SW 1271 (cell line): Measurements from ENCODE around the gene KL.

Experiments
- DNase-seq, 2 experiments: peaks; one replicate each; lab custom pipeline; 2025; lab: John Stamatoyannopoulos, UW

KL gene

DNA sequence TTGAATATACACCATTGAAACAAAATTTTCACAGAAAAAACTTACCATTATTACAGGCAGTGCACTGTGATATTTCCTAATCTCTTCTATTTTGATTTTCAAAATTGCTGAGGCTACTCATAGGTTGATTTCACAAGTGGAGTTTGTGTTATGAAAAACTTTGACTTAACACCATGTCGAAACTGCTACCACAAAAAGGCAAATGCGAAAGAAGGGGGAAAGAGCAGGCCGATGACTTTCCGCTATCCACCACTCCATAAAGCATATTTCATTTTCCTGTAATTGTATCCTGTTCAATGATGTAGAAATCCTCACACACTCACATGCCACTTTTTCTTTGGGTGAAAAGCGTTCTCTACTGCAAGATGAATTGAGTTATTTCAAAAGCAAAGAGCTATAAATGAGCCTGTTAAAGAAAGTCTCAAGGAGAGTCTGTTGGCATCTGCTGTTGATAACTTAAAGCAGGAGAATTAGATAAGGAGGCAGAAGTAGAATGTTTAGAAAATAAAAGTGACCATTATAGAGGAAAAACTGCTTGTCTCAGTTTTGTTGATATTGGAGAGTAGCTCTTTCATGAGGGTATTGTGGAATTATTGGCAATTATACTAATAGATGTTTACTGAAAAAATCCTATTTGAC is 18.8 kb downstream of the KL start:
- no peak for DNase-seq

DNA sequence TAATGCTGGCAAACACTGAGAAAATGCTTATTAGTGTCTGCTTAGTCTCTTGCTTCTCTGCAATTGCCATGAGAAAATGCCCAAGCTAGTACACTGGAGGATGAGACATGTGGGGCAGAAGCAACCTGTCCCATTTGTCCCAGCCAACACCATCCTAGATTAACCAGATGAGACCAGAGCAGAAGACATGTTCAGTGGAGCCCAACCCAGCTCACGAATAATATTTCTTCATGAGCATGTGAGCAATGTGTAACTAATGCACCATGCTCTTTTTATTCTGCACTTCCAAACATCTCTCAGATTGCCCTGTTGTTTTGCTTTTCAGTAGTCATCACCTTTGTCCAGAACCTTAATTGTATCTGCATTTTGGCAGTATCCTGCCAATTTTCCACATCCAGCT is 21.4 kb downstream of the KL start:
- DNase-seq = no peak

DNA sequence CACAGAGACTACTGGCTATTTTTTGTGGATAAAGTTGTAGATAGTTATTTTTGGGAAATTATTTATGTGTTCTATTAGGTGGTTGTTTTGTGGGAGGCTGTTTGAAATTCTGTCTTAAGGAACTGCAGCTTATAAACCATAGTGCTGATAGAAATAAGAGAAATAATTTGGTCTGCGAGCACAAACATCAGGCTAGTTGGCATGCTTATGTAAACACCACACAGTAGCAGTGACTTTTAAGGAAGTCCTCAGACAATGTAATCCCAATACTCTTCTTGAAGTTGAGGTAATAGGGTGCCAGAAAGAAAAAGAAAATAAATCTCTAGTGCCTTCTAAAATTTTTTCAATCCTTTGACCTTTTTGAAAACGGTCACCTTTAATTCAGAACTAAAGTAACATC is 23.9 kb downstream of the KL start:
- no peak for DNase-seq

DNA sequence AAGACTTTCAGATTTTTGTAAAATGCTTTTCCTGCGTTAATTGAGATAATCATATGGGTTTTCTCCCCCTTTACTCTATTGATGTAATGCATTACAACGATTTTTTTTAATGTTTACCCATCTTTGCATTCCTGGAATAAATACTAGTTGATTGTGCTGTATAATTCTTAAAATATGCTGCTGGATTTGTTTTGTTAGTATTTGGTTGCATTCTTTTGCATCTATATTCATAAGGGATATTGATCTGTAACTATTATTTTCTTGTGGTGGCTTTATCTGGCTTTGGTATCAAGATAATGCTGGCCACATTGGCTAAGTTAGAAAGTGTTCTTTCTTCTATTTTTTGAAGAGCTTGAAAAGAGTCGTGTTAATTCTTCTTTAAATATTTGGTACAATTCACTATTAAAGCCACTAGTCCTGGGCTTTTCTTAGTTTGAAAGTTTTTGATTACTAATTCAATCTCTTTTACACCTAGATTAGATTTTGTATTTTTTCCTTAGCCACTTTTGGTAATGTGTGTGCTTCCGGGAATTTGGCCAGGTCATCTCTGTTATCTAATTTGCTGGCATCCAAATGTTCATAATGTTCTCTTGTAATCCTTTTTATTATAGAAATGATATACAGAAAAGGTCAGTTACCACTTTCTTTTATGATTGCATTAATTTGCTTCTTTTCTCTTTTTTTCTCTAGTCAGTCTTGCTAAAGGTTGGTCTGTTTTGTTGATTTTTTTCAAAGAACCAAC is 29.8 kb downstream of the KL start:
- DNase-seq = no peak

DNA sequence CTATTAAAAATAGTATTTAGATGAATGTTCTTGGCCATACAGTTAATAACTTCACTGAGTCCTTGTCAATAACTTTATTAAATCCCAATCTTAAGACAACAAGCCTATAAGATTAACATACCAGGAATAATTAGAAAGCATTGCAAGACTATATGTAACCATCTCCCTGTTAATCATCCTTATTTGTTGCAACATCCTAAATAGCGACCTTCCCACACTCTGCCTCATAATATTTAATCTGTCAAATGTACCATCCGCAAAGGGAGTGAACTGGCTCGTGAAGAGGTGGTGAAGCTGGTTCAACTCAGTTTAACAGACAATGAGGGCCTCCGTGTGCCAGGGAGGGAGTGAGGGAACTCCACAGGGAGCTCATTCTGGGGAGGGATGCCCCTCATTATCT is 33.9 kb downstream of the KL start:
- DNase-seq = no peak

DNA sequence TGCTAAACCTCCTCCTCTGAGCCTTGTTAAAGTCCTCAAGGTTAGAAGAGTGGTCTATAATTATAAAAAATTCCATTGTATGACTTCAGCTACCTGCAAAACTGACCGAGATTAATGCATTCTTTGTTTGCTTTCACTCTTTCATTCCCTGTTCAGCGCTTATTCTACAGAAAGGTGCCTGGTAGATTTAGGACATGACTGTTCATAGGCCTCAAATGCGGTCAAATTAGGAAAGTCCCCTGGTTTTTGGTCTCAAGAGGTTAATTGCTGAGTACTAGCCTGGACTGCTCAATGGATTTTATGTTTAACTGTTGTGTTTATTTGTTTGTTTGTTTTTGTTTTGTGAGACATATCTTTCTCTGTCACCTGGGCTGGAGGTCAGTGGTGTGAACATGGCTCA is 35.4 kb downstream of the KL start:
- DNase-seq = no peak

DNA sequence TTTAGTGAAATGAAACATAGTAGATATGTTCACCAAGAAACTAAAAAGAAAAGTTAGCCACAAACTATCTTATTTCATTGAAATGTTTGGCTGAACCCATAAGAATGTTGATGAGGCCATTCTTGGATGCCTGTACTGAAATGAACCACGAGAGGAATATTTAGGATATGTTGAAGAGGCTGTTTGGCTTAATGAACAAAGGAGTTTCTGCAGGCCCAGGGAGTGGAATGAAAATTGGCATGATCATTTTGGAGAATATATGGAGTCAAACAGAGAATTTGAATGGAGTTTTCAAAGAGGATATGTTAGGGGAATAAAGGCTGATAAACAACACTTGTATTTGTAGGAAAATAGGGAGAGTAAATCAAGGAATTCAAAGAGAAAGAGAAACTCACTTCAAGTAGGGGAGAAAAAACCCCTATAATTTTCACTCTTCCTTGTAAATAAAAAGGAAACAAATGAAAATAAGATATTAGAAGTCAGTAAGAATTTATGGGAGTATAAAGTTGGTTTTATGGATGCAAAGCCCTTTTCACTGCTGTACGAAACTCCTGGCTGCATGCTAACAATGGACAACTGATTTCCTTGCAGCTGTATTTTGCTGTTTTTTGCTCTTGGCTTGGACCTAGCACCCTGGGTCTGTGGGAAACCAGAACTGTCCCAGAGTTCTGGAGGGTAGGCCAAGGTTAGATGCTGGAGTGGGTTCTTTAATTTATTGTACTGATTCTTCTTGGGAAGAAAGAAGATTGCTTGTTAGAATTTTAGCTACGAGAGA is 36.5 kb downstream of the KL start:
- no peak for DNase-seq

DNA sequence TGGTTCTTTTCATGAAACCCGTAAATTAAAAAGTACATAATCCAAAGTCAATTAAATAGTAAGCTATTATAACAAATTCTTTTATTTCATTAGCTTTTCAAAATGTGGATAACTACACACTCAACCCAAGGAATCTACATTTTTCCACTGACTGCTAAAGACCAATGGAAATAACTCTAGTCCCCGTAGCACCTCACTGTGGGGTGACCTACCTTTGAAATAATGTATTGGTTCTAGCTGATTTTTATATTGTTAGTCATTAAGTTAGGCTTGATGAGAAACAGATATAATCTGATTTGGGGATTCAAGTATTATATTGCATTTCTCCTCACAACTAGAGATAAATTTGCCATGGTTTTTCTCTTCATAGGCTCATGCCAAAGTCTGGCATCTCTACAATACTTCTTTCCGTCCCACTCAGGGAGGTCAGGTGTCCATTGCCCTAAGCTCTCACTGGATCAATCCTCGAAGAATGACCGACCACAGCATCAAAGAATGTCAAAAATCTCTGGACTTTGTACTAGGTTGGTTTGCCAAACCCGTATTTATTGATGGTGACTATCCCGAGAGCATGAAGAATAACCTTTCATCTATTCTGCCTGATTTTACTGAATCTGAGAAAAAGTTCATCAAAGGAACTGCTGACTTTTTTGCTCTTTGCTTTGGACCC is 37.3 kb downstream of the KL start:
- DNase-seq = no peak

DNA sequence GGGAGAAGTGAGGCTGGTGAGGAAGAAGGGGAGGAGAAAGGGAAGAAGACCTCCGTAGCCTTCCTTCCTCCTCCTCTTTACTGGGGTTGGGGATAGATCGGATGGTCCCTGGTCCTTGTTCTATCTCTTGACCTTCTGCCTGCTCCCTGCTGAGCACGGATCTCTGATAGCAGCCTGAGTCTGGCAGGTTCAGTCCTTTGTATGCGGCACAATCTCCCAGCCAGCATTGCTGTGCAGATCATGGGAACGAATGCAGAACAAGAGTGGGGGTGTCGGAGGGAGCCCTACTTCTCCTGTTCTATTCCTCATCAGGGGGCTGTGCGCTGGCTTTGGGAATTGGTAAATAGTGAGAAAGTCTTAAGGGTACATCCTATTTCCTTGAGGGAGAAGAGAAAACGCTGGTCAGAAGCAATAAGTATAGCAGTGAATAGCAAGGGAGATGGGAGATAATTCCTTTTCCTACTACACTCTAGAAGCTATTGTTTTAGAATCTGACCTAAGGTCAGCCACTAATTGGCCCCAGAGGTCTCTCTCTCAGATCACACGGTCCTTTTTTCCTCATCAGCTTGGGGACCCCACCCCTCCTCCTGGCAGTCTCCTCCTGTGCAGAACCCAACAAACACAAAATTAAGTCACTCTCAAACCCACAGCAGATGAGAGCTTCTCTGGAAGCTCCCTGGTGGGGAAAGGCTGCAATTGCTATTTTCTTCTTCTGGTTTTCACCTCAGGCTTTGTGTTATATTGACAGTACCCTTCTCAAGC is 41.0 kb downstream of the KL start:
- peak in 1 of 2 experiments; percentile 13 for DNase-seq

DNA sequence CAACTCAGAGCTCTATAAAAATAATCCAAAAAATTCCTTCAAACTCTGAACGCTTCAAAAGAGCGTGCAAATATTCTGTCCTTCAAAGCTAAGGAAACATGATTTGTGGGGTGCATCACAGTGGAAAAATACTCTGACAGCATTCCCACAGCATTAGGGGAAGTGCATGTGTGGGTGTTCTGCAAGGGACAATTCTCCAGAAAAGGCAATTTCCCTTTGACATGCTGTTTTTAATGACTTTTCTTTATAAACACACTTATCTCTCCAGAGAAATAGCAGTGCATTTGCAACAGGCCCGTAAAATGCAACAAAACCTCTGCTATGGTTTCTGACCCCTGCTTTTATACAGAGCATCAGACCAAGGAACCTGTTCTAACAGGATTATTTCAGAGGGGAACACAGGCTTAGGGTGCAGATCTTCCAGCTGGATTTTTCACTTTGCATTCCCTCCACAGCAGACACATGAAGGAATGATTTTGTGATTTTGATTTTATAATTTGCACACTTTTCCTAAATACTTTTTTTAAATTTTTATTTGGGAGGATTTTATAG is 42.6 kb downstream of the KL start:
- DNase-seq = no peak

DNA sequence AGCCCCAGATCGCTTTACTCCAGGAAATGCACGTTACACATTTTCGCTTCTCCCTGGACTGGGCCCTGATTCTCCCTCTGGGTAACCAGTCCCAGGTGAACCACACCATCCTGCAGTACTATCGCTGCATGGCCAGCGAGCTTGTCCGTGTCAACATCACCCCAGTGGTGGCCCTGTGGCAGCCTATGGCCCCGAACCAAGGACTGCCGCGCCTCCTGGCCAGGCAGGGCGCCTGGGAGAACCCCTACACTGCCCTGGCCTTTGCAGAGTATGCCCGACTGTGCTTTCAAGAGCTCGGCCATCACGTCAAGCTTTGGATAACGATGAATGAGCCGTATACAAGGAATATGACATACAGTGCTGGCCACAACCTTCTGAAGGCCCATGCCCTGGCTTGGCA is 44.6 kb downstream of the KL start:
- no peak for DNase-seq

DNA sequence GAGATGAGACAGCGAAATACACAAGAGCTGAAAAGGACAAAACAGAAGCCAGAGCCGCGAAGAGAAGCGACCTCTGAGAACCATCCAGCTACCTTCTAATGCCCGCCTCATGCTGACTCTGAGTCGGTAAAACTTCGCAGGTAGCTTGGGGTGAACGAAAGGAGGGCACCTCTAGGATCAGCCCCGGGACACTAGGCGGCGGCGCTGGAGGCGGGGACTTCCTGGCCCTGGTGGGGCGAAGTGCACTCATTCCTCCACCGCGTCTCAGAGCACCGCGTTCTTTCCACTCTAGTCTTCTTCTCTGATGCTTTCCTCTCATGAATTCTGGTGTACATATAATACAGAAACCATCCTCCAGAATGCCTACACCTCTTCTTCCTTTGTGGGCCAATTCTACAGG is 50.1 kb downstream of the KL start:
- DNase-seq = no peak

DNA sequence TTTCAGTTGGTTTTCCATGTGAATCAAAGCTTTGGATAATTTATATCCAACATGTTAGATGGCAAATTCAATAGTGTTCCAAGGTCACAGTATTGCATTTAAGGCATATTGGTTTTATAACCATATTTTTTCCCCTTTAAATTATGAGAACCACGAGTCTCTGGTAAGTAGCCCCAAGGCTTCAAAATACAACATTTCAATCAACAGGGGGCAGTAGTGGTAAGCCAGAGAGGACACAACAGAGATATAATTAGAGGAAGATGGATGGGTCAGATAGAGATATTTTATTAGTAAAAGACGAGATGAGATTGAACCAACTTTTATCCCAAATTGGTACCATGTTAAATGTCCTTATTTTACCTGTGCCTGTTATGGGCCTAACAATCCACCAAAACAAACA is 53.1 kb downstream of the KL start:
- no peak for DNase-seq

DNA sequence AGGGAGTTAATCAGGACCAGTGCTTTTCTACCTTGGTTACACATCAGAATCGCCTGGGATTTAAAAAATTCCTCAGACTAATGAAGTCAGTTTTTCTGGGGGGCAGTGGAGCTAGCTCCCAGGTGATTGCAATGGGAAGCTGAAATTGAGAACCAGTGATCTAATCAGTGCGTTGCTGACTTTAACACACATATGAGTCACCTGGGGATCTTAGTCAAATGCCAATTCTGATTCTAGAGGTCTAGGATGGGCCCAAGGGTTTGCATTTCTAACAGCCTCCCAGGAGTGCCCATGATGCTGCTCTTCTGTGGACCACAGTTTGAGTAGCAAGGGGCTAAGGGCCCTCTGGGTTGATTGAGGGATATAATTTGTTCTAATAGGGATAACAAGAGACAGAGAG is 54.5 kb downstream of the KL start:
- no peak for DNase-seq

DNA sequence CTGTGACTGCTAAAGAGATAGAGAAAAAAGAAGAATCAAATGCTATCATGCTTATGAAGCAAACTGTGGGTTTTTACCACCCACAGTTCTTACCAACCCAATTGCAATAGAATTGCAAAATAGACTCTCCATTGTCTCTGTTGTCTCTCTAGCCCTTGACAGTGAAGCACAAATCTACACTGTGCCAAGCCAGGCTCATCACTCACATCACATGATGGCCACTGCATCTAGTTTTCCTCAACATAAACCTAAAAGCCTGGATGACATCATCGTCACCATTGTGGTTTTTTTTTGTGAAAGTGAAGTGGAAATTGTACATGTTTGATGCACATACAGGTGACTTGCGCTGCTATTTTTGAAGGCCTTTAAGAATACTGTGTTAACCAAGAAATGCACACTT is 56.1 kb downstream of the KL start:
- no peak for DNase-seq

DNA sequence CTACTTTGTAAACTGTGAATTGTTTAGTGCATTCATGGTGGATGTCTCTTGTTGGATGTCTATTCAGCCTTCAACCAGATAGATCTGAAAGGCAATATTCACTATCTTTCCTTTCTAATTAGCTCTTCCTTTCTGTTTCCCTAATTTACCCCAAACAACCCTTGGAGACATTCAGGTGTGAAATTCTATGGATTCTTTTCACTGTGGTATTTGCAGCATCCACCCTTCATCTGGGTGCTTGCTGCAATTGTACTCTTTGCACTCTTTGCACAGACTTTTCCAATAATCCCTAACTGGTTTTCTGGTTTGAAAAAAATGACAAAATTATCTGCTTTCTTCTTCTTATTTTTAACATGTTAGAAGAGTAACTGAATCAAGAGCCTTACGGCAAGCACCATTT is 56.5 kb downstream of the KL start:
- no peak for DNase-seq

DNA sequence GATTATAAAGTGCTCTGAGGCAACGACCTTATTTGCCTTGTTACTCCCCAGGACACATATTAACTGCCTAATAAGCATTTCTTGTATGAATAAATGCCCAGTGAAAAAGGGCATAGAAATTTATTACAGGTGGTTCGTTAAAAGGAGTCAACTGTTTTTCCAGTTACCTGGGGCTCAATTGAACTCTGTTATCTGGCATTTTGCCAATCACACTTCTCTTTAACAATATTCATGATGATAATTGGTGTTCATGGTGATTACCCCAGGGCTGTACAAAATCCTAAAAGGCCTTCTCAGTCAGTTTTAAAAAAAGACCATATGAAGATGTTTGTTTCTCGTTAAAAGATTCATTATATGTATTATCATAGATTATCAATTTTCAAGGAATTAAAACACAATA is 57.1 kb downstream of the KL start:
- no peak for DNase-seq

DNA sequence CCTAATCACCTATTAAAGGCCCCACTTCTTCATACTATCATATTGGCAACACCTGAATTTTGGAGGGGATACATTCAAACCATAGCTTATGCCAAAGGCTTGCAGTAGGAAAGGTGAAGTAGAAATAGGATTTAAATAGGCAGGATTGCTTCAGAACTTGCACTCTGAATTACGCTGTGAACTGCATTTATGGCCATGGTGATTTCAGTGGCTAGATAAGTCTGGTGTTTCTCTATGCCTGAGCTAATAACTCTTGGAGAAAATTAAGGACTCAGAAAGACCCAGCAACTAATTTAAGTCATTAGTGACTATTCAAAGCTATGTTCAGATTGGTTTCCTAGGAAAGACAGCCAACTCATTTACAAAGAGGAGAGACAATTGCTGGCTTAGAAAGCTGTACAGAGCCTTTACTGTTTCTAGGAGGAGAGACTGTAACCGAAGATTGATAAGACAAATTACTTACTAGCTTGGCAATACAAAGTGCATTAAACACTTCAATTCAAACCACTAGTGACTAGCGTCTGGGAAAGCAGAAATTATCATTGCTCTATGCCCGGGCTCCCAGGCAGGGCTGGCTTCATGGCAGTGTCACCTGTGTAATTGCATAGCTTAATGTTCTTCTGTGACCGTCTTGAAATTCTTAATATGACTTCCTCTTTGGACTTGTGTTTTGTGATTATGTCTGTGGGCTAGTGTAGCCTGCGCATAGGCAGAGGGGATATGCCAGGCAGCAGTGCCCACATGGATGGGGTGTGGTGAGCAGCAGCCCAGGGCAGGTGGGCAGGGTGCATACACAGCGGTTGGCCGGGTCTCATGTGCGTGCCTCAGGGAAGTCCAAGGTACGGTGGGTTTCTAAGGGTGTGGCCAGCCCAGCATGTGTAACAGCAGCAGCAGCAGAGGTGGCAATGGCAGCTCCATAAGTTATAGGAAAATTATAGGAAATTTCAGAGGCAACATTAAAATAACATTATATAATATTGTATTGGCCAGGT is 60.1 kb downstream of the KL start:
- DNase-seq = no peak

DNA sequence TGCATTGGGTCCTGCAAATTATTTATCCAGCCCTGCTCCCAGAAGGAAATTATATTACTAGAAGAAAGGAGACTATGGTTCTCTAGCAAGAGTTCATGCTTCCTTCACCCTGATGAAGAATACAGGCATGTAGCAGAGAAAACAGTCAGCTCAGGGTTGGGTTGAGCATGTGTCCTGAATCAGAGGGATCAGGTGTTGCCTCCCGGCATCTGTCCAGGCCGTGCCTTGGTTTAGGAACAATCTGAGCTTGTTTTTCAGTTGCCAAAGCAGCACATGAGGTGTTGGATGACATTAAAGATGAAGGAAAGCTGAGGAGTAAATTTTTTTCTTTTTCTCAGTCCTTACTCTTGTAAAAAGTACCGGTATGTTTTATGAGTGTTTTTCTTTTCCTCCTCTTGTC is 62.0 kb downstream of the KL start:
- DNase-seq = no peak

DNA sequence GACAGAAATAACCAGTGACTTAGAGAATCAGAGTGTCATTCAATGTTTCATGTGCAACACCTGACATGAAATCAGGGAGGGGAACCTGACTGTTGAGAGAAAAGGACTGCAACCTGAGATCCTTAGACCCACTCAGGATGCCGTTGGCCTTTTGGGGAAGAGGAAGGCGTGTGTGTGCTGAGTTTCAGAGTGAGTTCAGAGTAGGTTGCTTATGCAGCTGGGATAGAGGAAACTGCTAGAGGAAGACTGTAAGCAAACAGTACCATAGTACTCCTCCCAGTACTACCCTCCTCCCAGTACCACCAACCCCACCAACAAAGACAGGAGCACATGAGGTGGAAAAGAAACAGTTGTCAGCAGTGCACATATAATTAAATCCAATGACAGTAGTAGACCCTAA is 63.7 kb downstream of the KL start:
- DNase-seq = no peak
